Naive thymus-derived CD8-positive, alpha-beta T cell (primary cell): Measurements from ENCODE around the gene DIAPH2. TPM values are rescaled to one million over a fixed set of nuclear protein-coding genes. Genes with fewer than 3 reads are reported as not detected.

ENCODE experiments used
- ATAC-seq, 2 donors: fragments of 150-1000 bp; cut with Tn5 transposase in 1 of 2; sonication (Bioruptor Pico), chemical (Tn5 transposase) in 1 of 2; 1 replicate in 1 of 2; 2 replicates in 1 of 2; pipeline ENCODE4 v1.10.0; 2021; ENCODE audit warnings: mild to moderate bottlenecking in 2 of 2, moderate library complexity in 2 of 2
- POLR2A ChIA-PET: fragments of 350-600 bp; sonication (Branson Sonifier 250); formaldehyde crosslinking; loops from one replicate; lab custom pipeline; 2021; ENCODE audit warnings: antibody characterized with exemption; lab: Charles Lee
- DNase-seq, 10 donors: peaks; one replicate each; pipeline versions ENCODE4 v3.0.0 to v3.0.0-alpha.2; 2020 to 2022
- H3K27ac Mint-ChIP-seq, 10 donors: one replicate each; pipeline ENCODE4 v1.8.0; 2020 to 2022; ENCODE audit warnings: mild to moderate bottlenecking in 10 of 10, mixed read lengths in 10 of 10, moderate library complexity in 4 of 10, inconsistent platforms in 1 of 10
- H3K27me3 Mint-ChIP-seq, 5 donors: one replicate each; pipeline ENCODE4 v1.8.0; 2021 to 2022; ENCODE audit warnings: mixed read lengths in 5 of 5
- H3K36me3 Mint-ChIP-seq, 3 donors: one replicate each; pipeline ENCODE4 v1.8.0; 2020 to 2022; ENCODE audit warnings: mixed read lengths in 3 of 3, mild to moderate bottlenecking in 2 of 3, inconsistent platforms in 1 of 3
- H3K4me1 Mint-ChIP-seq, 4 donors: one replicate each; pipeline ENCODE4 v1.8.0; 2021 to 2022; ENCODE audit warnings: mixed read lengths in 4 of 4
- H3K4me3 Mint-ChIP-seq, 10 donors: one replicate each; pipeline ENCODE4 v1.8.0; 2020 to 2022; ENCODE audit warnings: mild to moderate bottlenecking in 10 of 10, mixed read lengths in 10 of 10, moderate library complexity in 6 of 10, inconsistent platforms in 1 of 10
- H3K9me3 Mint-ChIP-seq, 9 donors: one replicate each; pipeline ENCODE4 v1.8.0; 2020 to 2022; ENCODE audit warnings: mixed read lengths in 9 of 9, mild to moderate bottlenecking in 3 of 9, inconsistent platforms in 1 of 9, moderate library complexity in 1 of 9
- polyA plus RNA-seq, 3 donors: library from polyadenylated mRNA; unstranded; fragments of 300-500 nt; fragmentation: Illumina TruSeq; gene quantifications; one replicate each; pipeline ENCODE4 v1.2.3, GENCODE V29; 2021
- total RNA-seq, 8 experiments: library from RNA in 2 of 8; stranded (reverse) in 2 of 8; gene quantifications; one replicate each; pipeline ENCODE4 v1.2.3 and lab custom pipeline; 2021 to 2026

Gene DIAPH2
- total and polyA plus RNA-seq, 5 experiments from 2014 or later, result 4.2 to 6.1 (median 5.9) TPM

GRCh38 chrX:97050392-97050791 lies 365.8 kb downstream of the DIAPH2 start:
- H3K27me3 Mint-ChIP-seq, result no peaks in the 10 kb centered on the region
- DNase-seq (no peak), ATAC-seq (no peak)
- no peak overlapping the region for H3K27ac Mint-ChIP-seq
- no peak overlapping the region for H3K4me3 Mint-ChIP-seq
- no peaks in the 10 kb centered on the region for H3K9me3 Mint-ChIP-seq
- no peaks in the 10 kb centered on the region for H3K36me3 Mint-ChIP-seq
- no peaks in the 10 kb centered on the region for H3K4me1 Mint-ChIP-seq
- POLR2A ChIA-PET, result no interaction called here

GRCh38 chrX:97057349-97057909 lies 372.8 kb downstream of the DIAPH2 start:
- Mint-ChIP-seq H3K9me3 (no peaks in the 10 kb centered on the region), H3K27me3 (no peaks in the 10 kb centered on the region), H3K27ac (no peak overlapping the region), H3K4me1 (peaks cover 0 to 2% (median 0%) of the 10 kb centered on the region in 4 donors), H3K36me3 (peaks cover 0 to 3% (median 0%) of the 10 kb centered on the region in 3 donors), H3K4me3 (no peak overlapping the region)
- POLR2A ChIA-PET, result interaction anchor here (0.5 kb wide), 1 partner anchor 434 kb away, joined by 5 read pairs; no protein-coding TSS in a partner anchor
- ATAC-seq (no peak), DNase-seq (no peak)

- Mint-ChIP-seq H3K4me1 (peaks cover 0 to 2% (median under 1%) of the 10 kb centered on the region in 4 donors), H3K27ac (no peak overlapping the region), H3K27me3 (no peaks in the 10 kb centered on the region), H3K4me3 (no peak overlapping the region), H3K9me3 (no peaks in the 10 kb centered on the region), H3K36me3 (peaks cover 0 to 3% (median 0%) of the 10 kb centered on the region in 3 donors)
- POLR2A ChIA-PET, result no interaction called here
- ATAC-seq (no peak), DNase-seq (no peak)
Observed at GRCh38 chrX:97060020-97060419, 375.4 kb downstream of the DIAPH2 start.

GRCh38 chrX:97065066-97065465 lies 380.4 kb downstream of the DIAPH2 start:
- Mint-ChIP-seq H3K4me1 (peaks cover 0 to 2% (median under 1%) of the 10 kb centered on the region in 4 donors), H3K27me3 (no peaks in the 10 kb centered on the region), H3K9me3 (no peaks in the 10 kb centered on the region), H3K36me3 (peaks cover 0 to 3% (median 0%) of the 10 kb centered on the region in 3 donors), H3K27ac (no peak overlapping the region), H3K4me3 (no peak overlapping the region)
- DNase-seq (no peak), ATAC-seq (no peak)
- POLR2A ChIA-PET, result no interaction called here

- no peaks in the 10 kb centered on the region for H3K27me3 Mint-ChIP-seq
- no peak overlapping the region for H3K27ac Mint-ChIP-seq
- H3K4me3 Mint-ChIP-seq, result no peak overlapping the region
- H3K36me3 Mint-ChIP-seq, result no peaks in the 10 kb centered on the region
- no peak for DNase-seq
- POLR2A ChIA-PET, result no interaction called here
- H3K9me3 Mint-ChIP-seq, result no peaks in the 10 kb centered on the region
- H3K4me1 Mint-ChIP-seq, result peaks cover 0 to 2% (median under 1%) of the 10 kb centered on the region in 4 donors
- no peak for ATAC-seq
Observed at GRCh38 chrX:97065973-97066372, 381.3 kb downstream of the DIAPH2 start.

- H3K4me3 Mint-ChIP-seq, result no peak overlapping the region
- H3K27ac Mint-ChIP-seq, result no peak overlapping the region
- ATAC-seq, result no peak
- POLR2A ChIA-PET, result no interaction called here
- H3K9me3 Mint-ChIP-seq, result no peaks in the 10 kb centered on the region
- H3K27me3 Mint-ChIP-seq, result no peaks in the 10 kb centered on the region
- DNase-seq, result no peak
- peaks cover 0 to 2% (median under 1%) of the 10 kb centered on the region in 4 donors for H3K4me1 Mint-ChIP-seq
- H3K36me3 Mint-ChIP-seq, result no peaks in the 10 kb centered on the region
Observed at GRCh38 chrX:97066381-97066780, 381.7 kb downstream of the DIAPH2 start.

GRCh38 chrX:97070346-97070745 lies 385.7 kb downstream of the DIAPH2 start:
- no peak for ATAC-seq
- no peak for DNase-seq
- no peaks in the 10 kb centered on the region for H3K27me3 Mint-ChIP-seq
- no peak overlapping the region for H3K27ac Mint-ChIP-seq
- no peaks in the 10 kb centered on the region for H3K4me1 Mint-ChIP-seq
- no peaks in the 10 kb centered on the region for H3K9me3 Mint-ChIP-seq
- POLR2A ChIA-PET, result no interaction called here
- H3K4me3 Mint-ChIP-seq, result no peak overlapping the region
- peaks cover 0 to 17% (median 1%) of the 10 kb centered on the region in 3 donors for H3K36me3 Mint-ChIP-seq

- no peak overlapping the region for H3K27ac Mint-ChIP-seq
- H3K4me1 Mint-ChIP-seq, result no peaks in the 10 kb centered on the region
- DNase-seq (no peak), ATAC-seq (no peak)
- no peak overlapping the region for H3K4me3 Mint-ChIP-seq
- H3K9me3 Mint-ChIP-seq, result no peaks in the 10 kb centered on the region
- POLR2A ChIA-PET, result no interaction called here
- peaks cover 0 to 24% (median 1%) of the 10 kb centered on the region in 3 donors for H3K36me3 Mint-ChIP-seq
- H3K27me3 Mint-ChIP-seq, result no peaks in the 10 kb centered on the region
Observed at GRCh38 chrX:97074400-97074799, 389.8 kb downstream of the DIAPH2 start.

GRCh38 chrX:97089116-97089515 lies 404.5 kb downstream of the DIAPH2 start:
- POLR2A ChIA-PET, result no interaction called here
- Mint-ChIP-seq H3K27me3 (no peaks in the 10 kb centered on the region), H3K36me3 (peaks cover 0 to 3% (median 2%) of the 10 kb centered on the region in 3 donors), H3K4me1 (no peaks in the 10 kb centered on the region), H3K4me3 (no peak overlapping the region), H3K9me3 (no peaks in the 10 kb centered on the region), H3K27ac (peak overlapping the region in 1 of 10 donors; percentile 39)
- ATAC-seq (no peak), DNase-seq (no peak)

- POLR2A ChIA-PET, result no interaction called here
- DNase-seq, result no peak
- ATAC-seq, result no peak
- Mint-ChIP-seq H3K36me3 (peaks cover 0 to 8% (median 1%) of the 10 kb centered on the region in 3 donors), H3K9me3 (no peaks in the 10 kb centered on the region), H3K27ac (no peak overlapping the region), H3K27me3 (no peaks in the 10 kb centered on the region), H3K4me3 (no peak overlapping the region), H3K4me1 (no peaks in the 10 kb centered on the region)
Observed at GRCh38 chrX:97096385-97096784, 411.7 kb downstream of the DIAPH2 start.

- peaks cover 0 to 11% (median 5%) of the 10 kb centered on the region in 3 donors for H3K36me3 Mint-ChIP-seq
- H3K27ac Mint-ChIP-seq, result no peak overlapping the region
- peaks cover 0 to 6% (median 0%) of the 10 kb centered on the region in 4 donors for H3K4me1 Mint-ChIP-seq
- no peaks in the 10 kb centered on the region for H3K27me3 Mint-ChIP-seq
- ATAC-seq, result no peak
- no peak overlapping the region for H3K4me3 Mint-ChIP-seq
- no peaks in the 10 kb centered on the region for H3K9me3 Mint-ChIP-seq
- POLR2A ChIA-PET, result no interaction called here
- DNase-seq, result no peak
Observed at GRCh38 chrX:97102938-97103337, 418.3 kb downstream of the DIAPH2 start.

- ATAC-seq (no peak), DNase-seq (no peak)
- Mint-ChIP-seq H3K27ac (no peak overlapping the region), H3K36me3 (peaks cover 0 to 2% (median 0%) of the 10 kb centered on the region in 3 donors), H3K9me3 (no peaks in the 10 kb centered on the region), H3K27me3 (no peaks in the 10 kb centered on the region), H3K4me1 (no peaks in the 10 kb centered on the region), H3K4me3 (no peak overlapping the region)
- POLR2A ChIA-PET, result no interaction called here
Observed at GRCh38 chrX:97109730-97110129, 425.1 kb downstream of the DIAPH2 start.

- peaks cover 3 to 20% (median 9%) of the 10 kb centered on the region in 3 donors for H3K36me3 Mint-ChIP-seq
- DNase-seq, result no peak
- no peak overlapping the region for H3K27ac Mint-ChIP-seq
- no peak for ATAC-seq
- H3K4me1 Mint-ChIP-seq, result no peaks in the 10 kb centered on the region
- no peaks in the 10 kb centered on the region for H3K9me3 Mint-ChIP-seq
- no peak overlapping the region for H3K4me3 Mint-ChIP-seq
- no peaks in the 10 kb centered on the region for H3K27me3 Mint-ChIP-seq
- POLR2A ChIA-PET, result no interaction called here
Observed at GRCh38 chrX:97117572-97117971, 432.9 kb downstream of the DIAPH2 start.
